Renal cortical epithelial cell (primary cell): ENCODE results near the gene THSD7B. TPM values are rescaled to one million over a fixed set of nuclear protein-coding genes. Genes with fewer than 3 reads are reported as not detected.
"Not testable (repeated sequence)": the region's sequence is repeated elsewhere in the genome, so short reads cannot be mapped to it uniquely, and the experiment has no call there.

Experiments
- DNase-seq: peaks from one replicate; pipeline ENCODE4 v3.0.0-alpha.2; 2011; ENCODE audit warnings: low read depth
- total RNA-seq: library from RNA; depleted of rRNA; stranded (reverse); fragments of >200 nt; gene quantifications from 2 replicates; pipeline ENCODE4 v1.2.3, GENCODE V29; 2014

The THSD7B gene
- 0.45 TPM in 1 of 2 replicates, not detected in the other for total RNA-seq

GRCh38 chr2:136765256-136766072, at the start of gene THSD7B:
Gene THSD7B, plus strand, starts transcription at chr2:136765545. Its CDS starts 116,634 bp downstream, at chr2:136882179.
- no peak for DNase-seq

- DNase-seq, result no peak
Measured at GRCh38 chr2:136718273-136718672, 47.1 kb upstream of the THSD7B start.

GRCh38 chr2:136727973-136728699, 37.2 kb upstream of the THSD7B start:
- no peak for DNase-seq

- DNase-seq, result no peak
Measured at GRCh38 chr2:136736236-136736635, 29.1 kb upstream of the THSD7B start.

GRCh38 chr2:136738044-136738443, 27.3 kb upstream of the THSD7B start:
- no peak for DNase-seq

GRCh38 chr2:136741471-136741870, 23.9 kb upstream of the THSD7B start:
- no peak for DNase-seq

- no peak for DNase-seq
Measured at GRCh38 chr2:136750065-136750464, 15.3 kb upstream of the THSD7B start.

- no peak for DNase-seq
Measured at GRCh38 chr2:136751406-136751805, 13.9 kb upstream of the THSD7B start.

GRCh38 chr2:136758504-136758903, 6.8 kb upstream of the THSD7B start:
- DNase-seq, result not testable (repeated sequence)

GRCh38 chr2:136764452-136765255, 691 bp upstream of the THSD7B start:
- no peak for DNase-seq

- DNase-seq, result no peak
Measured at GRCh38 chr2:136766073-136766404, 694 bp downstream of the THSD7B start.

- no peak for DNase-seq
Measured at GRCh38 chr2:136767030-136767429, 1.7 kb downstream of the THSD7B start.

GRCh38 chr2:136769871-136770270, 4.5 kb downstream of the THSD7B start:
- DNase-seq, result no peak

- no peak for DNase-seq
Measured at GRCh38 chr2:136770384-136770783, 5.0 kb downstream of the THSD7B start.

- no peak for DNase-seq
Measured at GRCh38 chr2:136777391-136777790, 12.0 kb downstream of the THSD7B start.

- DNase-seq, result peak; percentile 26
Measured at GRCh38 chr2:136783856-136784255, 18.5 kb downstream of the THSD7B start.

- DNase-seq, result no peak
Measured at GRCh38 chr2:136785215-136785614, 19.9 kb downstream of the THSD7B start.

- peak; percentile 68 for DNase-seq
Measured at GRCh38 chr2:136787970-136788369, 22.6 kb downstream of the THSD7B start.

GRCh38 chr2:136796339-136796738, 31.0 kb downstream of the THSD7B start:
- no peak for DNase-seq

- peak; percentile 51 for DNase-seq
Measured at GRCh38 chr2:136798766-136799165, 33.4 kb downstream of the THSD7B start.

- DNase-seq, result peak; percentile 52
Measured at GRCh38 chr2:136801661-136802060, 36.3 kb downstream of the THSD7B start.

GRCh38 chr2:136809998-136810397, 44.7 kb downstream of the THSD7B start:
- peak; percentile 15 for DNase-seq
